HepG2 (cell line): Measurements from ENCODE around the gene ACSM2A. TPM values are rescaled to one million over a fixed set of nuclear protein-coding genes. Genes with fewer than 3 reads are reported as not detected.

Experiments used
- ISX ChIP-seq: sonication (generic); formaldehyde crosslinking; conservative IDR thresholded peaks from 2 replicates; pipeline ENCODE4 v1.5.0; 2020; ENCODE audit warnings: missing genetic modification reagents
- KDM5B ChIP-seq: sonication (generic); formaldehyde crosslinking; IDR thresholded peaks from 2 replicates; pipeline ENCODE4 v1.4.0; 2020; ENCODE audit warnings: missing genetic modification reagents, mild to moderate bottlenecking, borderline replicate concordance
- MED13 ChIP-seq: sonication (generic); formaldehyde crosslinking; IDR thresholded peaks from 2 replicates; pipeline ENCODE4 v1.5.0; 2020; ENCODE audit warnings: missing genetic modification reagents
- MZF1 ChIP-seq: sonication (generic); formaldehyde crosslinking; IDR thresholded peaks from 2 replicates; pipeline ENCODE4 v1.8.1; 2023; ENCODE audit warnings: mild to moderate bottlenecking, missing genetic modification reagents, borderline replicate concordance
- PAXIP1 ChIP-seq: sonication (generic); formaldehyde crosslinking; conservative IDR thresholded peaks from 2 replicates; pipeline ENCODE4 v1.4.0; 2020; ENCODE audit warnings: mild to moderate bottlenecking, missing genetic modification reagents, moderate library complexity
- PHF21A ChIP-seq: sonication (generic); formaldehyde crosslinking; IDR thresholded peaks from 2 replicates; pipeline ENCODE4 v1.5.0; 2020; ENCODE audit warnings: mild to moderate bottlenecking, missing genetic modification reagents
- TAF15 ChIP-seq: fragments of 200-400 bp; formaldehyde crosslinking; IDR thresholded peaks from one replicate; pipeline ENCODE4 v1.6.1; 2018; ENCODE audit warnings: mild to moderate bottlenecking, low read depth, low read length; ENCODE audit not compliant: poor library complexity, severe bottlenecking
- UBTF ChIP-seq: sonication (generic); formaldehyde crosslinking; IDR thresholded peaks from 2 replicates; pipeline ENCODE4 v1.4.0; 2020; ENCODE audit warnings: mild to moderate bottlenecking, missing genetic modification reagents
- ZFP1 ChIP-seq: IDR thresholded peaks from 2 replicates; pipeline ENCODE4 v1.6.1; 2016
- ZFP91 ChIP-seq: sonication (generic); formaldehyde crosslinking; IDR thresholded peaks from 2 replicates; pipeline ENCODE4 v1.9.0; 2022; ENCODE audit warnings: missing genetic modification reagents, mild to moderate bottlenecking, borderline replicate concordance
- ZIK1 ChIP-seq: sonication (generic); formaldehyde crosslinking; IDR thresholded peaks from 2 replicates; pipeline ENCODE4 v1.5.0; 2020; ENCODE audit warnings: mild to moderate bottlenecking, low read depth, missing genetic modification reagents, borderline replicate concordance
- ZNF20 ChIP-seq: sonication (generic); formaldehyde crosslinking; IDR thresholded peaks from 2 replicates; pipeline ENCODE4 v1.4.0; 2020; ENCODE audit warnings: mild to moderate bottlenecking, moderate library complexity, missing genetic modification reagents
- ZNF292 ChIP-seq: sonication (generic); formaldehyde crosslinking; IDR thresholded peaks from 2 replicates; pipeline ENCODE4 v1.8.1; 2022; ENCODE audit warnings: mild to moderate bottlenecking, low read depth, missing genetic modification reagents, borderline replicate concordance
- ZNF501 ChIP-seq: sonication (generic); formaldehyde crosslinking; IDR thresholded peaks from 2 replicates; pipeline ENCODE4 v1.5.1; 2020; ENCODE audit warnings: mild to moderate bottlenecking, moderate library complexity, missing genetic modification reagents
- ZNF513 ChIP-seq: sonication (generic); formaldehyde crosslinking; conservative IDR thresholded peaks from 2 replicates; pipeline ENCODE4 v1.5.0; 2020; ENCODE audit warnings: missing genetic modification reagents
- ZNF557 ChIP-seq: sonication (generic); formaldehyde crosslinking; IDR thresholded peaks from 2 replicates; pipeline ENCODE4 v1.4.0; 2020; ENCODE audit warnings: missing genetic modification reagents
- ZNF768 ChIP-seq: sonication (generic); formaldehyde crosslinking; IDR thresholded peaks from 2 replicates; pipeline ENCODE4 v1.4.0; 2020; ENCODE audit warnings: missing genetic modification reagents
- polyA plus RNA-seq, 8 experiments: library from polyadenylated mRNA; depleted of rRNA in 3 of 8; stranded (reverse) in 7 of 8; unstranded in 1 of 8; fragments of >200 nt; fragmentation: Illumina TruSeq in 4 of 8; extraction: Trizol in 4 of 8; gene quantifications; 2 replicates each; pipeline versions ENCODE4 v1.2.1 to v1.2.3, GENCODE V29; 2011 to 2016; ENCODE audit warnings: low read depth in 4 of 8, missing spikeins in 1 of 8, mixed read lengths in 1 of 8; ENCODE audit not compliant: insufficient read depth in 1 of 8
- total RNA-seq, 5 experiments: library from RNA; depleted of rRNA; stranded (reverse); fragments of >200 nt; fragmentation: Illumina TruSeq; extraction: Trizol; gene quantifications; 2 replicates each; pipeline ENCODE4 v1.2.3, GENCODE V29; 2016; ENCODE audit warnings: low read depth in 1 of 5

The ACSM2A gene
- total and polyA plus RNA-seq, 2 of the 13 experiments (the other 11 are each of a cell fraction or from before 2014, with no cell fraction given): 11.4 to 16.3 TPM

GRCh38 chr16:20515688-20516090 is 64.4 kb downstream of the ACSM2A start (continued):
- no peak for TF ChIP-seq ZNF557
- no peak for TF ChIP-seq TAF15
- TF ChIP-seq ZFP1: 0 out of 2 replicates have a peak, but pooled peaks have one; percentile 34
- no peak for TF ChIP-seq ZNF513 (CRISPR knock-in tag)
- TF ChIP-seq PAXIP1 (CRISPR knock-in tag): peak; percentile 53
- TF ChIP-seq ZNF501 (CRISPR knock-in tag): no peak
- no peak for TF ChIP-seq ZNF20 (CRISPR knock-in tag)
- TF ChIP-seq KDM5B (CRISPR knock-in tag): no peak
- TF ChIP-seq UBTF (CRISPR knock-in tag): no peak
- TF ChIP-seq ZIK1 (CRISPR knock-in tag): no peak
- no peak for TF ChIP-seq MZF1 (CRISPR knock-in tag)
- no peak for TF ChIP-seq PHF21A (CRISPR knock-in tag)
- TF ChIP-seq ZNF292 (CRISPR knock-in tag): no peak
- no peak for TF ChIP-seq ZNF768 (CRISPR knock-in tag)
- no peak for TF ChIP-seq ZFP91
- TF ChIP-seq MED13: no peak
- TF ChIP-seq ISX (CRISPR knock-in tag): no peak
